GM06990 (cell line): ENCODE results near the gene TATDN2.
A peak's percentile ranks its signal among the peaks of the same experiment; 100 is the strongest.

Source experiments
- DNase-seq: peaks from one replicate; pipeline ENCODE4 v3.0.0-alpha.2; 2011; ENCODE audit not compliant: insufficient read length; ENCODE audit errors: extremely low read depth
- H3K27me3 ChIP-seq: replicated peaks from 2 replicates; pipeline ENCODE4 v1.6.0; 2011; ENCODE audit warnings: low read length; ENCODE audit not compliant: control insufficient read depth, insufficient read depth
- H3K36me3 ChIP-seq: 2 replicates; pipeline ENCODE4 v1.5.1; 2011; ENCODE audit warnings: low read length; ENCODE audit not compliant: control insufficient read depth, insufficient read depth
- H3K4me3 ChIP-seq: replicated peaks from 2 replicates; pipeline ENCODE4 v1.5.1; 2011; ENCODE audit warnings: low read depth, mild to moderate bottlenecking, control low read depth, low read length
- TF ChIP-seq, protein P1 (sequence below): IDR thresholded peaks from 2 replicates; pipeline ENCODE4 v1.5.1; 2011; ENCODE audit warnings: low read length, control low read depth, mild to moderate bottlenecking, inconsistent platforms; ENCODE audit not compliant: insufficient read depth, poor library complexity, severe bottlenecking

Gene TATDN2

DNA sequence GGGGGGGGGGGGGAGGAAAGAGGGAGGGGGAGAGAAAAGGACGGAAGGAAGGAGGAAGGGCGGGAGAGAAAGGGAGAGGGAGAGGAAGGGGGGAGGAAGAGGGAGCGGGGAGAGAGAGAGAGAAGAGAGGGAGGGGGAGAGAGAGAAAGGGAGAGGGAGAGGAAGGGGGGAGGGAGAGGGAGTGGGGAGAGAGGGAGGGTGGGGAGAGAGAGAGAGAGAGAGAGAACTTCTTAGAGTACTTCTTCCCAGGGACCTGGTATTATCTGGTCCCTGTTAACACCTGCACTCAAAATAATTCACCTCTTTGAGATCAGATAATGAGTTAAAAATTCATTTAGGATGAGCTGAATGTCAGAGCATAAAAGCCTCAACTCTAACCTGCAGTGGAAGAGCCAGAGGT lies 71.5 kb downstream of the TATDN2 start:
- TF ChIP-seq, protein P1, sequence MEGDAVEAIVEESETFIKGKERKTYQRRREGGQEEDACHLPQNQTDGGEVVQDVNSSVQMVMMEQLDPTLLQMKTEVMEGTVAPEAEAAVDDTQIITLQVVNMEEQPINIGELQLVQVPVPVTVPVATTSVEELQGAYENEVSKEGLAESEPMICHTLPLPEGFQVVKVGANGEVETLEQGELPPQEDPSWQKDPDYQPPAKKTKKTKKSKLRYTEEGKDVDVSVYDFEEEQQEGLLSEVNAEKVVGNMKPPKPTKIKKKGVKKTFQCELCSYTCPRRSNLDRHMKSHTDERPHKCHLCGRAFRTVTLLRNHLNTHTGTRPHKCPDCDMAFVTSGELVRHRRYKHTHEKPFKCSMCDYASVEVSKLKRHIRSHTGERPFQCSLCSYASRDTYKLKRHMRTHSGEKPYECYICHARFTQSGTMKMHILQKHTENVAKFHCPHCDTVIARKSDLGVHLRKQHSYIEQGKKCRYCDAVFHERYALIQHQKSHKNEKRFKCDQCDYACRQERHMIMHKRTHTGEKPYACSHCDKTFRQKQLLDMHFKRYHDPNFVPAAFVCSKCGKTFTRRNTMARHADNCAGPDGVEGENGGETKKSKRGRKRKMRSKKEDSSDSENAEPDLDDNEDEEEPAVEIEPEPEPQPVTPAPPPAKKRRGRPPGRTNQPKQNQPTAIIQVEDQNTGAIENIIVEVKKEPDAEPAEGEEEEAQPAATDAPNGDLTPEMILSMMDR, result no peak
- Histone ChIP-seq H3K36me3 (peaks cover 17% of the 10 kb centered on the region), H3K27me3 (no peaks in the 10 kb centered on the region), H3K4me3 (peak overlapping the region; percentile 97)
- DNase-seq, result no peak

DNA sequence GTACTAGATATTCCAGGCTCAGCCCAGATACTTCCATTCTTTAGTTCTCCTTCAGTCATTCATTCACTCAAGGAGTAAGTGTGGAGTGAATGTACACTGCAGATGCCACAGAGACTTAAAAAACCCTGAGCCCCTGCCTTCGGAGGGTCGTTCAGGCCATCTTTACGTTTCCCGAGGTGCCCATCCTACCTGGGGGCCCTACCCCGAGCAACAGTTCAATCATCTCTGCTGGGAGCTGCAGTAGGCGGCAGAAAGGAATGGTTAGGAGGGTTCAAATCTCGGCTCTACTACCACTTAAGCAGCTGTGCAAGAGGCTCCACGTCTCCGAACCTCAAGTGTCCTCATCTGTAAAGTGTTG lies 72.0 kb downstream of the TATDN2 start:
- H3K27me3 ChIP-seq, result no peaks in the 10 kb centered on the region

DNA sequence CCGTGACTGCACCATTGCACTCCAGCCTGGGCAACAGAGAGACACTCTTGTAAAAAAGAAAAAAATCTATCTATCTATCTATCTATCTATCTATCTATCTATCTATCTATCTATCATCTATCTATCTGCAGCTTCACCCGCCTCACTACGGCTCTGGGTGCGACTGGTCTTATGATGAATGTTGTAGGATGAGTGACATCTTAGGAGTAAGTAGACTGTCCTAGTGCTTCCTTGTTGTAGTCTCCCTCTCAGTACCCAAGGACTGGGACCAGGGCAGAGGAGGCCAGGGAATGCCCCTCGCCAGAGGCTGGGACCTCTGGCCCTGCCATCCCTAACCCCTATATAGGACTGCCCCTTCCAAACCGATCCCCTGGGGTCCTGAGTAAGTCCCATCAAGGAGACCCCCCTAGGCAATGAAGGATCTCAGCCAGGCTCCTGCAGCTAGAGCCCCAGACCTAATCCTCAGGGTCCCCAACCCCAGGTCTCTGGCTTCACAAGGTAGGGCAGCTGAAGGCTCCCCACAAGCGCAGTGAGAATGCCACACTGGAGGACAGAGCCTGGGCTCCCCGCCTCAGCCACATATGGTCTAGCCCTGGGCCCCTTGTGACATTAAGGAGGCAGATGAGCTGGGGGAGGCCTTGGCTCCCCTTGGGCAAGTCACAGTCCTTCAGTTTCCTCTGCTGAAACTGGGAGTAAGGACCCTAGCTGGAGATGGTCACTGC lies 73.5 kb downstream of the TATDN2 start:
- Histone ChIP-seq H3K4me3 (no peak overlapping the region), H3K27me3 (no peaks in the 10 kb centered on the region; the same call in 1 of the 2 replicates), H3K36me3 (peaks cover 6% of the 10 kb centered on the region)
- DNase-seq, result no peak
- TF ChIP-seq, protein P1, result no peak

More for the DNA sequence above, 72.0 kb downstream of the TATDN2 start:
- no peak for DNase-seq
- TF ChIP-seq, protein P1, result no peak
- Histone ChIP-seq H3K4me3 (peak overlapping the region; percentile 97), H3K36me3 (peaks cover 14% of the 10 kb centered on the region)

DNA sequence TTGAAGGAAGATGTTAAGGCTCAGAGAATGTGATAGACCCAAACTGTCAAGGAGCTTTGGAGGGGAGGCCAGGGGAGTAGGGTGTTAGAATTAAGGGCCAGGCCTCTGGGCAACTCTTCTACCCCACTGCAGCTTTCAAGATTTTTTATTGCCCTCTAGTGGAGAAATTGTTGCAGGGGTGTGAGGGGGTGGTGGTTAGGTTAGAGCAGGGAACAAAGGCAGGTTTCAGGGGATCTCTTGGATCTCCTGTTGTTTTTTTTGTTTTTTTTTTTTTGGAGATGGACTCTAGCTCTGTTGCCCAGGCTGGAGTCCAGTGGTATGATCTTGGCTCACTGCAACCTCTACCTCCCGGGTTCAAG lies 74.1 kb downstream of the TATDN2 start:
- Histone ChIP-seq H3K27me3 (no peaks in the 10 kb centered on the region; the same call in 1 of the 2 replicates), H3K36me3 (peaks cover 4% of the 10 kb centered on the region), H3K4me3 (no peak overlapping the region)
- TF ChIP-seq, protein P1, result peak; percentile 66
- no peak for DNase-seq

DNA sequence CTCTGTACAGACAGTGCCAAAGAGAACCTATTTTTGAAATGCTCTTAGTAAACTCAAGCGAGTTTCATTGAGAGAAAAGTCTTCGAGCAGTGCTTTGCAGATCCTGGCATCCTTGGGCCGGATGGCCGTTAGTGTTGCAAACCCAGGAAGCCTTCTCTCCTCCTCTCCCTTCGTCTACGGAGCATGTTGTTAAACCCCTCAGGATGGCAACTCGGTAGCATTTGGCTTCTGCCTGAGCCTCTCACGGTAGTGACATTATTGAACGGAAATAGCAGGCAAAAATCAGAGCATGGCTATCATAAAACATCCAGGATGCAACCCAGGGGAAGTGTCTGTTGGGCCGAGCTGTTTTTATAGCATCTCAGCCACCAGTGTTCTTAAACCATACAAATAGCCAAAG lies 79.3 kb downstream of the TATDN2 start:
- TF ChIP-seq, protein P1, result no peak
- DNase-seq, result no peak
- no peaks in the 10 kb centered on the region; the same call in 1 of the 2 replicates for H3K27me3 ChIP-seq
- no peak overlapping the region for H3K4me3 ChIP-seq
- no peaks in the 10 kb centered on the region for H3K36me3 ChIP-seq
